ENCODE measurements around the gene SEMA5A. TPM values are rescaled to one million over a fixed set of nuclear protein-coding genes. Genes with fewer than 3 reads are reported as not detected.

The SEMA5A gene
- polyA plus RNA-seq, 6 donors from 2014 or later, result not detected

DNA sequence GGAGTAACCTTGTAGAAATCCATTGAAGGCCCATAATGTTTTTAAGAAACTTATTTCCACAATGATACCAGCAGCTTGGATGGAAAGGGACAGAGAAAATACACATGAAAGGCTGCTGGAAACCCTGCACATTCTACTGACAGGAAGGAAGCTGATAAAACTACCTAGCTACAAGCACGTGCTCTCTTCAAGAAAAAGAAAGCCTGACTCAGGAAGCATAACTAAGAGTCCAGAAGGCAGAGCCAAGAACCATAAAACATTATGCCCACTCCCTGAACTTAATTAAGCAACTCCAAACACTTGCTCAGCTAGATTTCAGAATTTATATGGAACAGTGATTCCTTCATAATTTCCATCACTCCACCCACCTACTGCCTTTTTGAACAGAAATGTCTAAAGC, 430.8 kb downstream of the SEMA5A start:
- no peaks in the 10 kb centered on the region for H3K27me3 Mint-ChIP-seq
- H3K4me1 Mint-ChIP-seq, result no peaks in the 10 kb centered on the region
- H3K36me3 Mint-ChIP-seq, result no peaks in the 10 kb centered on the region
- H3K4me3 Mint-ChIP-seq, result no peak overlapping the region
- H3K27ac Mint-ChIP-seq, result no peak overlapping the region
- peaks cover 0 to 32% (median 5%) of the 10 kb centered on the region in 7 donors for H3K9me3 Mint-ChIP-seq
- no peak for ATAC-seq (ENCODE audit: low read depth in 2 of 2)
- DNase-seq, result no peak

DNA sequence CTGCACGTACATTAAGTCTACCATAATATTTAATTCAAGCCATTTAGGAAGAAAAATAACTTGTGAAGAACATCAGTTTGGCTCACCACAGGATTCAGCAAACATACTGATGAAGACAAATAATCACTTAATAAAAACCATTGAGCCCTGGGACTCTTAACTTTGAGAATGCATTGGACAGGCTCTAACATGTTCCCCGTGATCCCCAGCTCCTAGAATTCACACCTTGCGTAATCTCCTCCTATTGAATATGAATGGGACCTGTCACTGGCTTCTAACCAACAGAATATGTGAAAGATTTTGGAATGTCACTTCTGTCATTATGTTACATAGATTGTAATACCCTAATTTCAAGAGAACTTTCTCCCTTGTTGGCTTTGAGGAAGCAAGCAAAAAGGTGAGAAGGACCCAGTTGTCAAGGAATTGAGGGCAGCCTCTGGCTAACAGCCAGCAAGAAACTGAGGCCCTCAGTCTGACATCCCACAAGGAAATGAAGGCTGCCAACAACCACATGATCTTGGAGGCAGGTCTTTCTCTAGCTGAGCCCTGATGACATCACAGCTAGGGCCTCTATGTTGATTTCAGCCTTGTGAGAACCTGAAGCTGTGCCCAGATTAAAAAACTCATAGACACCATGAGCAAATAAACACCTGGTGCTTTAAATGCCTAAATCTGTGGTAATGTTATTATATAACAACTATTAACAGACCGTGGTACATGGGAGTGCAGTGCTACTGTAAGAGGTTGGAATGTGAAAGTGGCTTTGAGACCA, 433.2 kb downstream of the SEMA5A start:
- Mint-ChIP-seq H3K4me1 (no peaks in the 10 kb centered on the region), H3K36me3 (no peaks in the 10 kb centered on the region), H3K4me3 (peak overlapping the region in 1 of 8 donors; percentile 74), H3K27ac (no peak overlapping the region), H3K9me3 (peaks cover 0 to 32% (median 5%) of the 10 kb centered on the region in 7 donors), H3K27me3 (no peaks in the 10 kb centered on the region)
- DNase-seq (no peak), ATAC-seq (ENCODE audit: low read depth in 2 of 2) (no peak)

- ATAC-seq (ENCODE audit: low read depth in 2 of 2) (no peak), DNase-seq (no peak)
- no peak overlapping the region for H3K4me3 Mint-ChIP-seq
- no peaks in the 10 kb centered on the region for H3K27me3 Mint-ChIP-seq
- no peaks in the 10 kb centered on the region for H3K36me3 Mint-ChIP-seq
- H3K27ac Mint-ChIP-seq, result no peak overlapping the region
- peaks cover 0 to 6% (median 3%) of the 10 kb centered on the region in 7 donors for H3K9me3 Mint-ChIP-seq
- H3K4me1 Mint-ChIP-seq, result no peaks in the 10 kb centered on the region
These were observed 437.7 kb downstream of the SEMA5A start for GRCh38 chr5:9108162-9108561.

GRCh38 chr5:9105851-9106250, 440.0 kb downstream of the SEMA5A start:
- H3K27me3 Mint-ChIP-seq, result no peaks in the 10 kb centered on the region
- no peak for ATAC-seq (ENCODE audit: low read depth in 2 of 2)
- peaks cover 0 to 4% (median 0%) of the 10 kb centered on the region in 7 donors for H3K9me3 Mint-ChIP-seq
- no peaks in the 10 kb centered on the region for H3K36me3 Mint-ChIP-seq
- H3K4me1 Mint-ChIP-seq, result no peaks in the 10 kb centered on the region
- DNase-seq, result no peak
- no peak overlapping the region for H3K4me3 Mint-ChIP-seq
- H3K27ac Mint-ChIP-seq, result no peak overlapping the region

GRCh38 chr5:9104571-9105339, 441.1 kb downstream of the SEMA5A start:
- ATAC-seq (ENCODE audit: low read depth in 2 of 2) (no peak), DNase-seq (no peak)
- Mint-ChIP-seq H3K27me3 (no peaks in the 10 kb centered on the region), H3K27ac (no peak overlapping the region), H3K4me3 (no peak overlapping the region), H3K9me3 (peaks cover 0 to 2% (median 0%) of the 10 kb centered on the region in 7 donors), H3K4me1 (no peaks in the 10 kb centered on the region), H3K36me3 (no peaks in the 10 kb centered on the region)

- no peaks in the 10 kb centered on the region for H3K4me1 Mint-ChIP-seq
- DNase-seq, result no peak
- no peaks in the 10 kb centered on the region for H3K36me3 Mint-ChIP-seq
- H3K4me3 Mint-ChIP-seq, result no peak overlapping the region
- ATAC-seq (ENCODE audit: low read depth in 2 of 2), result no peak
- peaks cover 0 to 2% (median 0%) of the 10 kb centered on the region in 7 donors for H3K9me3 Mint-ChIP-seq
- no peak overlapping the region for H3K27ac Mint-ChIP-seq
- H3K27me3 Mint-ChIP-seq, result no peaks in the 10 kb centered on the region
These were observed 442.6 kb downstream of the SEMA5A start for GRCh38 chr5:9103290-9103689.

DNA sequence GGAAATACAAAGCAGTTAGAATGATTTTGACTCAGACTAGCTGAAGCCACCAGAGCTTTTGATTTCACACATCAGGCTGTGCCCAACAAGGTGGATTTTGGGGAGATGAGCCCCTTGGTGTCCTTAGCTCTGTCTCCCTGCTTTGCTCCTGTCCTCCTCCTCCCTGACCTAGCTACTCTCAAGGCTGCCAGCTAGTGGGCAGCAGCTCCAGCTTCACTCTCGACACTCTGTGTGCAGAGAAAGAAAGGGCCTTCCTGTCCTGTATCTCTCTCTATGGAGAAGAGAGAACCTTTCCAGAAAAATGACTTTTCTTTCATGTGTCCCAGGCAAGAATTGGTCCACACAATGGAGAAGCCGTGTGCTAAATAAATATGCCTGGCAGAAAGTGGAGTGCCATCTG, 446.2 kb downstream of the SEMA5A start:
- no peak overlapping the region for H3K4me3 Mint-ChIP-seq
- H3K27me3 Mint-ChIP-seq, result no peaks in the 10 kb centered on the region
- DNase-seq (no peak), ATAC-seq (ENCODE audit: low read depth in 2 of 2) (no peak)
- no peaks in the 10 kb centered on the region for H3K4me1 Mint-ChIP-seq
- H3K27ac Mint-ChIP-seq, result peak overlapping the region in 1 of 6 donors; percentile 38
- no peaks in the 10 kb centered on the region for H3K36me3 Mint-ChIP-seq
- H3K9me3 Mint-ChIP-seq, result peaks cover 0 to 2% (median 0%) of the 10 kb centered on the region in 7 donors

- Mint-ChIP-seq H3K4me1 (no peaks in the 10 kb centered on the region), H3K4me3 (no peak overlapping the region), H3K9me3 (peaks cover 0 to 2% (median 0%) of the 10 kb centered on the region in 7 donors), H3K27ac (no peak overlapping the region), H3K36me3 (no peaks in the 10 kb centered on the region), H3K27me3 (no peaks in the 10 kb centered on the region)
- no peak for ATAC-seq (ENCODE audit: low read depth in 2 of 2)
- DNase-seq, result no peak
These were observed 446.9 kb downstream of the SEMA5A start for GRCh38 chr5:9098990-9099389.

- Mint-ChIP-seq H3K9me3 (peaks cover 0 to 5% (median 0%) of the 10 kb centered on the region in 7 donors), H3K36me3 (no peaks in the 10 kb centered on the region), H3K4me3 (no peak overlapping the region), H3K27me3 (no peaks in the 10 kb centered on the region), H3K4me1 (no peaks in the 10 kb centered on the region), H3K27ac (no peak overlapping the region)
- DNase-seq (no peak), ATAC-seq (ENCODE audit: low read depth in 2 of 2) (no peak)
These were observed 451.3 kb downstream of the SEMA5A start for GRCh38 chr5:9094582-9094981.

- Mint-ChIP-seq H3K4me1 (no peaks in the 10 kb centered on the region), H3K27ac (no peak overlapping the region), H3K27me3 (no peaks in the 10 kb centered on the region), H3K36me3 (no peaks in the 10 kb centered on the region), H3K4me3 (no peak overlapping the region), H3K9me3 (peaks cover 0 to 5% (median 2%) of the 10 kb centered on the region in 7 donors)
- ATAC-seq (ENCODE audit: low read depth in 2 of 2), result no peak
- DNase-seq, result no peak
These were observed 453.8 kb downstream of the SEMA5A start for GRCh38 chr5:9091896-9092662.

- H3K9me3 Mint-ChIP-seq, result peaks cover 0 to 11% (median 4%) of the 10 kb centered on the region in 7 donors
- H3K36me3 Mint-ChIP-seq, result no peaks in the 10 kb centered on the region
- no peak overlapping the region for H3K27ac Mint-ChIP-seq
- H3K4me3 Mint-ChIP-seq, result no peak overlapping the region
- H3K4me1 Mint-ChIP-seq, result no peaks in the 10 kb centered on the region
- ATAC-seq (ENCODE audit: low read depth in 2 of 2) (no peak), DNase-seq (no peak)
- no peaks in the 10 kb centered on the region for H3K27me3 Mint-ChIP-seq
These were observed 455.4 kb downstream of the SEMA5A start for GRCh38 chr5:9090381-9091026.

GRCh38 chr5:9089893-9090292, 456.0 kb downstream of the SEMA5A start:
- H3K9me3 Mint-ChIP-seq, result peaks cover 0 to 14% (median 5%) of the 10 kb centered on the region in 7 donors
- DNase-seq (no peak), ATAC-seq (ENCODE audit: low read depth in 2 of 2) (no peak)
- H3K4me1 Mint-ChIP-seq, result no peaks in the 10 kb centered on the region
- no peaks in the 10 kb centered on the region for H3K27me3 Mint-ChIP-seq
- no peak overlapping the region for H3K4me3 Mint-ChIP-seq
- no peak overlapping the region for H3K27ac Mint-ChIP-seq
- H3K36me3 Mint-ChIP-seq, result peaks cover 0 to 2% of the 10 kb centered on the region in 2 donors

- H3K36me3 Mint-ChIP-seq, result peaks cover 0 to 5% of the 10 kb centered on the region in 2 donors
- ATAC-seq (ENCODE audit: low read depth in 2 of 2), result no peak
- no peaks in the 10 kb centered on the region for H3K4me1 Mint-ChIP-seq
- no peak for DNase-seq
- peak overlapping the region in 1 of 6 donors; percentile 55 for H3K27ac Mint-ChIP-seq
- H3K9me3 Mint-ChIP-seq, result peaks cover 7 to 34% (median 10%) of the 10 kb centered on the region in 7 donors
- no peak overlapping the region for H3K4me3 Mint-ChIP-seq
- H3K27me3 Mint-ChIP-seq, result peaks cover 0 to 4% (median 0%) of the 10 kb centered on the region in 3 donors
These were observed 462.9 kb downstream of the SEMA5A start for GRCh38 chr5:9082996-9083395.
